HG03378 (cell line): ENCODE data around the gene PITPNM3.

ENCODE experiments used
- ATAC-seq: cut with Tn5 transposase; IDR thresholded peaks from one replicate; pipeline ENCODE4 v1.9.1; 2021; ENCODE audit warnings: mild to moderate bottlenecking, moderate library complexity; ENCODE audit not compliant: unreplicated experiment

The PITPNM3 gene

DNA sequence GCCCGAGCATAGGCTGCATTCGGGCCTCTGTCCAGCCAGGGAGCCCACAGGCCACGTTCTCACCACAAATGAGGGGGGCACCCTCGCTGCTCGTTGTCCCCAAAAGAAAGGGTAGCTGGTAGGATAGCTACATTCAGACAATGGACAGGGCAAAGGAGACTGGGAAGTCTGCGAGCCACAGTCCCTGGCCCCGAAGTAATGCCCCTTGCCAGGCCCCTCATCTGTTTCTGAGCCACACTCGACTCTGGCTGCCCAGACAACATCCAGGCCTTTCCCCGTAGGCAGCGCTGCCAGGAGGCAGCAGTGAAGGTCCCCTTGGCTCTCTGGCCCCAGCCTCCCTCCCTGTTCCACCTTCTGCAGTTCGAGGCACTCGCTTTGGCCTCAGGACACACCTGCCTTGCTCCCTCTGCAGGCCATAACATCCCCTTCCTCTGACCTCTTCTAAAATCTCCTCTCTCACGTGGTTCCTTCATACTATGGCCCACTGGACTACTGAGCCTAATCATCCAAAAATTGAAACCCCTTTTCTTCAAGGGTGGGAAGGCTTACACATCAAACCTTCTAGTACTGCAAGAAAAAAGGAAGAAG is 133.6 kb downstream of the PITPNM3 start:
- no peak for ATAC-seq

DNA sequence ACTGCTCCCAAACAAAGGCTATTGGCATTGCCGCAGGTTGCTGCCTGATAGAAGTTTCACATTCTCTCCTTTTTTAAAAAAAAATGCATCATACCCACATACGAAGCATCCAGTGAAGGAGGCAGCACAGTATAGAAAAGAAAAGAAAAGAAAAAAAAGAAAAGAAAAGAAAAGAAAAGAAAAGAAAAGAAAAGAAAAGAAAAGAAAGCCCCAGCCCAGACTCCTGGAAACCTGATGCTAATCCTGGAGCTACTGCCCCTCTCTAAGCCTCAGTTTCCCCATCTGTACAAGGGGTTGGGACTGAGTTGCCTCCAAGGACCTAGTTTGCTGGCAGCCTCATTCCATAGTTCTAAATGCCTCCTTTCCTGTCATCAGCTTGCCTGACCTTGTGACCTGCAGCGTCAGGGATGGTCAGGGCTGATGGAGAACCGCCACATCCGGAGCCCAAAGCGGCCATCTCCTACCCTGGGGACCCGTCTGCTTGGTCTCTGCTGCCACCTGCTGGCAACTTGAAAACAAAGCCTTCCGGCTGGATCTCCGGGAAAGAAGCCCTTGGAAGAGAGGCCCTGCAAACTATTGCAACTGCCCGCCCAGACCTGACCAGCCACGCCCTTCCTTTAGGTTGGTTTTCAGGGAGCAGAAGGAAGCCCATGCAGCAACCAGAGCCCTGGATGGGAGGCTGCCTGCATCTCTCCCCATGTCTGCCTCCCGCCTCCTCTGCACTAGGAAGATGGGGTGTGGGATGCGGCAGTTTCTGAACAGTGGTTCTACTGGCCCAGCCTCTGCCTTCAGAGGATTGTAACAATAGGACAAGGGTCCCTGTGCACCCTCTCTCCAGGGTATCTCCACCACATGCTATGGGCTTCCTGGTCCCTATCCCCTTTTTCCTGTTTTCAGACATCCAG is 134.4 kb downstream of the PITPNM3 start:
- no peak for ATAC-seq

DNA sequence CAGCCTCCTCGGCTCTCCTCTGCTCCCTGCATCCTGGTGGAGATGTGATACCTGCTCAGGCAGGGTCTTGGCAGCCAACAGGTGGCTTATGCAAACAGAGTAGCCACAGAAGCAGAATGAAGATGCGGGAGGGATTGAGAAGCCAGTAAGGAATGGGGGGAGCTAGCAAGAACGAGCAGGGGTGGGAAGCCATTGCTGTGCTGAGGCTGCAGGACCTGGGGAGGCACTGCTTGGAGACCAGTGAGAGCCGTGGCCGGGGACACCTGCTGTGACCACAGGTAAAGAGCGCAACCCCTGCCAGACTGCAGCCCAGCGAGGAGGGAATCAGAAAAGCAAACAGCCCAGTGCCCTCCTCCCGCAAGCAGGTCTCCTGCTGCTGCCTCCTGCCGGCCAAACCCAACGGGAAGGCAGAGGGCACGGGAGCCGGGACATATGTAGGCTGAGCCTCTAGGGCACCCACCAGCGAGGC is 136.1 kb downstream of the PITPNM3 start:
- no peak for ATAC-seq

DNA sequence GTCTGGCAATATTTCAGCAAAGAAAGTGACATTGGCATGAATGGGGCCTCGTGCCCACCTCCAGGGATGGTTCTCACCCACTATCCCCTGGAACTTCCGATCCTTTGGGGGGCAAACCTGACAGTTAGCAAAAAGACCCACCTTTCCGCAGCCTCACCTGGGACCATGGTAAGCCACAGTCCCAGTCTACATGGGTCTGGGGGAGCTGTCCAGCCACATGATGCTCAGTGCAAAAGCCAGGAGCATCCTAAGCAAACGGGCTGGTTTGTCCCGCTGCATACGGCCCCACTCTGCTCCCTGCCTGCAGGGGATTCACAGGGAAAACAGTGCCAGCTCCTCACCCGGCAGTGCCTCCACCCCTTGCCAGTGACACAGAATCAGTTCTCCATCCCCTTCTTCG is 140.7 kb downstream of the PITPNM3 start:
- no peak for ATAC-seq

DNA sequence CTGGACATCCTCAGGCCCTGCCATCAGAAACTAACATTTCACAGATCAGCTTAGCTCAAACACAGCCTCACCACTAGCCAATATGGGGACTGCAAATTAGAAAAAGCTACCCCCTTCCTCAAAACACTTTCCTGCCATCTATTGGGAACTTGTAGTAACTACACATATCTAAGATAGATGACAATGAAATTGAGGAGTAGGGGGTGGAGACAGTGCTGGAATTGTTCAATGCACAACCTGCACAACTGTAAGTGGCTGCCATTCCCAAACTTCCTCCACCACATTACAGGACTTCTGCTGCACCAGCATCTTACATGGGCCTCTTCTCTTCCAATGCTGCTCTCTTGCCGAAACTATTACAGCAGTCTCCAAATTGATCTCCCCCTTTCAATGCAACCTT is 143.3 kb downstream of the PITPNM3 start:
- no peak for ATAC-seq

DNA sequence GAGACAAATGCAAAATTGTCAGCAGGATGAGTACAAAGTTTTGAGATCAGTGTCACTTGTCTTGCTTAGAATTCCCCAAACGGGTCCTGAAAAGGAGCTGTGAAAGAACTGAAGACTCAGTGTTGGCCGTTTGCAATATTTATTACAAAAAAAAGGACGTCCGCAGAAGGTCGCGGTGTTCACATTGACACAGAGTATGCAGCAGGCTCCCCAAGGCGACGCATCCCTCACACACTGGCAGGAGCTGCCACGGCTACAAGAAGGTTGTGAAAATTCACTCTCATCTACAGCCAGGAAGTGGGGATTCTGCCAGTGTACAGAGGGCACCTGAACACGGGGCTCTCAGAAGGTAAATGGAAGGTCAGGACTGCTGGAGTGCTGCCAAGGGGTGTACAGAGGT is 147.6 kb downstream of the PITPNM3 start:
- ATAC-seq = no peak

DNA sequence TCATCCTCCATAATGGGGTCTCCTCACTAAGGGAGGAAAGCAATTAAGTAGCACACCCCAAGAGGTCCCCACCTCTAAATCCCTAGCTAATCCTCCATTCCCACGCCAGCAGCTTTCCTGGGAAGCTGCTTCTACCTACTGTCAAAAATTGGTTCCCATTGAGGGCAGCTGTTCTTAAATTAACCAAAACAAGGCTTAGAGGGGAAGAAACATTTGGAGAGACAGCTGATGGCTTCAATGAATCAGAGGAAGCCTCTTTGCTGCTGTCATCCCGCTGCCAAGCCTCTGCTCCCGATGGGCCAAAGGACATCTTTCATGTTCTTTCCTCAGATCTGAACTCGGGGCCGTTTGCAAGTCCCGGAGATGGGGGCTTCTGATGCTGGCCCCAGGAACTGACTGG is 148.1 kb downstream of the PITPNM3 start:
- no peak for ATAC-seq

DNA sequence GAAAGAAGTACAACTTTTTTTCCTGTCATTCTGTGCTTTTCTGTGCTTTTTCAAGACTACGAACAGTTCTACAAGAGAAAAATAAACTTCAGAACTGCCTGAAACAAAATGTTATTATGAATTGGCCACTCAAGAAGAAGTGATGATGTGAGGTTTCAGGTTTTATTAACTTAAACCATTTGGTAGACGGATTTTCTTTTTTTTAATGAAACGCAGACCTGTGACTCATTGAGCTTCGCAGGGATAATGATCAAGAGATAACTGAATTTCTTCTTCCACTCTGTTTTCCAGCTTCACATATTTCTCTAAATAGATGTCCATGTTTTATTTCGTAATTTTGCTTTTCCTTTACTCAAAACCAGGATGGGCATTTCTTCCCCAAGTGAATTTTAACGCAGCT is 154.1 kb downstream of the PITPNM3 start:
- ATAC-seq = no peak
